NCI-H2029 treated with DMSO at 0.1 percent for 48 hours (cell line): ENCODE results near the gene SEL1L2.

Experiments used
- DNase-seq: peaks from one replicate; lab custom pipeline; 2025; lab: John Stamatoyannopoulos, UW

The SEL1L2 gene

DNA sequence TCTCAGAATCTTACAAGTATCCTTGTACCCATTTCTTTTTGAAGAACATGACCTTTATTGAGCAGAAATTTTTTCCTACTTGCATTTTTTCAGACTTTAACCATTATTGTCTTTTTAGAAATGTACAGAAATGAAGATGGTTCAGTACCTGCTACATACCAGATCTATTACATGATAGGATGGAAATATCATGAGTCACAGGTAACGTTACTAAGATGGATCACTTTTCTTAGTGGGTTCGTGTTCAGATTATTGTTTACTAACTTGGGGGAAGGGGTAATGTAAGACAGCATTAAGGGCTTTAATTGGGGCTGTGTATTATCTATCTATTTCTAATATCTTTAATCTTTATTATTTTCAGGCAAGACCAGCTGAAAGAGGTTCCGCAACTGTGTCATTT, 173.7 kb downstream of the SEL1L2 start:
- DNase-seq = no peak

DNA sequence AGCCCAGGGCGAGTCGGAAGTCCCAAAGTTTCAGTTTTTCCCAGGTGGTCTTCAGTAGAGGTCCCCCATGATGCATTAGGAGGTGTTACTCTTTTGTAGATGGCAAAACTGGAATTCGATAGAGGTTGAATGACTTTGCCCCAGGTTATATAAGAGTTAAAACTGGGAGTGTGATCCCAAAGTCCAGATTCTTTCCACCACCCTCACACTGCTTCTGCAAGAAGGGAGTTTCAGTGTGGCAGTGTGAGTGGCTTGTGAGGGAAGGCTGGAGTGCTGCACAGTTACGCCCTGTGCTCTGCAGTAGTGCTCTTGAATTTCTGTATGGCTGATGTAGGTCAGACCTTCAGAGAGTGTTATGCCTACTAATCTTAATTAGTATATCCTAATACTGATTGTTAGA, 175.7 kb downstream of the SEL1L2 start:
- no peak for DNase-seq

DNA sequence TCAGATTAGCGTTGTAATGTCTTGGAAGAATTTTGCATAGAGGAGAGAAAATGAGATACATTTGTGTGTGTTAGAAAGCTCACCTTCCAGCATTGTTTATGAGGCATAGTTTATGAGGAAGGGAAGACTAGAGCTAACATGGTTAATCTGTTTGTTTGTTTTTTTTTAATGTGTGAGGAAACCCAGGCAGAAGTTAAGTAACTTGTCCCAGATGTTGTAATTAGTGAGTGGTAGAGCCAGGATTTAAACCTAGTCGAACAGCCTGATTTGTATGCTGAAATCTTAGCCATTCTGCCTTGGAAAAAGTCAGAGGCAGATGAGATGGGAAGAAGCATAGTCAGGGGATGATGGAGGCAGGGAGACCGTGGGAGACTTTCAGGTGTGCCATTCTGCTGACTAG, 176.5 kb downstream of the SEL1L2 start:
- DNase-seq = no peak

DNA sequence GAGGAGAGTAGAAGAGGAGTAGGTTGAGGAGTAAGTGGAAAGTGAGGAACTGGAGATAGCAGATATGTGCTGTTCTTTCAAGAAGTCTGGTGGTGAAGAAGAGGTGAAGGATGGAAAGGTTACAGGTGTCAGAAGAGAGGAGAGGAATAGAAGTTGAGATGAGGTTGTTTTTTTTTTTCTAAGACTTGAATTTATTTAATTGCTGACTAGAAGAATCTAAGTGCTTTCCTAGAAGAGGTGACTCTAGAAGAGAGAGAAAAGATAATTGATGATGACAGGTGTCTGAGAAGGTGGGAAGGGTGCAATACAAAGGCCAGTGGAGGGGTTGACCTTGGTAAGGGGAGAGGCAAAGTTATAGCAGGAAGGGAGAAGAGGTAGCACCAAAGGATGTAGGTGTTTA, 180.0 kb downstream of the SEL1L2 start:
- no peak for DNase-seq

DNA sequence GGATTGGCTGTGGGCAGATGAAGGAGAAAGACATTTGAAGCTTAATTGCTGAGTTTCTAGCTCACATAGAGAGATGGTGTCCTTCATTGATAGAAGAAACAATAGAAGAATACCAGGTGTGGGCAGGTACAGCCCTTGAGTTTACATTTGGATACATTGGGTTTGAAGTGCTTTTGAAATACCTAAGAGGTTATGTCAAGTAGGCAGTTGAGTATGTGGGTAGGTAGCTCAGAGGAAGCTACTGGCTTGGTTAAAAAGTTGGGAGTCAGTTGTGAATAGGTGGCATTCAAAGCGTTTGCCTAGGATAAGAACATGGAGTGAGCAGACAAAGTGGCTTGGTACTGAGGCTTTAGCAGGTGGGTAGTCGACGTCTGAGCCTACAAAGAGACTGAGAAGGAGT, 180.6 kb downstream of the SEL1L2 start:
- peak; percentile 42 for DNase-seq

DNA sequence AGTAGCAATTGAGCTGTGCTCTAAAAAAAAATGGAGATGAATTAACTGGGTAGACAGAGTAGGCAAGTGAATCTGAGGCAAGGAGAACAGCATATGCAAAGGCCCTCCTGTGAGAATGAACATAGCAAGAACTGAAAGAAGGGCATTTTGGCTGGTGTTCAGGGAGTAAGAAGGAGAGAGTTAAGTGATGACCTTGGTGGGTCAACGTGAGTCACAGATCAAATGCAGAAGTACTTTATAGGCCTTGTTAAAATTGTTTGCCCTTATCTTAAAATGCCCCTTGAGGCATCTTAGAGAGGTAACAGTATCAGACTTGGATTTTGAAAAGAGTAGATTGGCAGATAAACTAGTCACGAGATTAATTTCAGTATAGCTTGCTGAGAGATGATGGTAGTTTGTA, 181.0 kb downstream of the SEL1L2 start:
- no peak for DNase-seq

DNA sequence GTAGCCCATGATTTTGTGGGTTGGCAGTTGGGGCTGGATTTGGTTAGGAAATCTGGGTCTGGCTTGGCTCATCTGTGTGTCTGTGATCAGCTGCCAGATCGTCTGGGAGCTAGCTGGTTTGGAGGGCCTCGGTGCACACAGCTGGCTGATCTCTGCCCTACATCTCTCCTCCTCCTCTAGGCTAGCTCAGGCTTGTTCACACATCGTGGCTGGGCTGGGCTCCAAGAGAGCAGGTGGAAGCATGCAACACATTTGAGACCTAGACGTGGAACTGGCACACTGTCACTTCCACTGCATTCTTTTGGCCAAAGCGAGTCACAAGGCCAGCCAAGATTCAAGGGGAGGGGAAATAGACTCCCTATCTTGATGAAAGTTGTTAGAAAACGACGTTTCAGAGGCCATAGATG, 189.7 kb downstream of the SEL1L2 start:
- DNase-seq = peak; percentile 93

DNA sequence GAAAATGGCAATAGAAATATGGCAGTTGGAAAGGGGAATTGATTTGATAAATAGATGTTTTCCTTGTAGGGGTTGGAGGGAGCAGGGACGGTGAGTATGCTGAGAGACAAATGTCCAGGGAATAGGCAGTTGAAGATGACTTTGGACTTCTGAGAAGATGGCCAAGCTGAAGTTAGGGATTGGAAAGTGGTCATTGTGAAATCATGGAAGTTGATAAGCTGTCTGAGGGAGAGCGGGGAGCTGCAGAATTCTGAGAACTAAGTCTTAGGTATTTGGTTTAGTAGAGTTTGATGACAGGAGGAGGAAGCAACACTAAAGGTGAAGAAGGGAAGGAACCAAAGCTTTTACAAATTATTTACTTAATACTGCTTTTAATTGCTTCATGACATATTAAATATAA, 190.4 kb downstream of the SEL1L2 start:
- DNase-seq = no peak
